ENCODE results near the gene LUZP2.

- no peak for TF ChIP-seq POLR2A (IDR thresholded peaks at IDR 0.05)
- no peak for TF ChIP-seq CTCF (IDR thresholded peaks at IDR 0.05)
These were observed 91.2 kb downstream of the LUZP2 start for GRCh38 chr11:24588081-24588480.
